HG03378 (cell line): Measurements from ENCODE around the gene RNF149.

Source experiments
- ATAC-seq: cut with Tn5 transposase; IDR thresholded peaks from one replicate; pipeline ENCODE4 v1.9.1; 2021; ENCODE audit warnings: mild to moderate bottlenecking, moderate library complexity; ENCODE audit not compliant: unreplicated experiment

The RNF149 gene

GRCh38 chr2:101299604-101300003 lies 8.9 kb downstream of the RNF149 start:
- no peak for ATAC-seq

GRCh38 chr2:101297383-101297782 lies 11.1 kb downstream of the RNF149 start:
- no peak for ATAC-seq

- ATAC-seq = no peak
Measured at GRCh38 chr2:101296371-101296770, 12.1 kb downstream of the RNF149 start.

- ATAC-seq = no peak
Measured at GRCh38 chr2:101295895-101296294, 12.6 kb downstream of the RNF149 start.

- ATAC-seq = no peak
Measured at GRCh38 chr2:101294861-101295260, 13.6 kb downstream of the RNF149 start.

GRCh38 chr2:101293544-101293943 lies 15.0 kb downstream of the RNF149 start:
- no peak for ATAC-seq

GRCh38 chr2:101291973-101292372 lies 16.5 kb downstream of the RNF149 start:
- no peak for ATAC-seq

GRCh38 chr2:101290711-101291110 lies 17.8 kb downstream of the RNF149 start:
- ATAC-seq = no peak

- no peak for ATAC-seq
Measured at GRCh38 chr2:101287303-101287702, 21.2 kb downstream of the RNF149 start.

GRCh38 chr2:101286684-101287083 lies 21.8 kb downstream of the RNF149 start:
- ATAC-seq = no peak

- no peak for ATAC-seq
Measured at GRCh38 chr2:101282980-101283379, 25.5 kb downstream of the RNF149 start.

- no peak for ATAC-seq
Measured at GRCh38 chr2:101281482-101281881, 27.0 kb downstream of the RNF149 start.

- no peak for ATAC-seq
Measured at GRCh38 chr2:101278925-101279324, 29.6 kb downstream of the RNF149 start.

- no peak for ATAC-seq
Measured at GRCh38 chr2:101277111-101277510, 31.4 kb downstream of the RNF149 start.

GRCh38 chr2:101274142-101274541 lies 34.4 kb downstream of the RNF149 start:
- no peak for ATAC-seq

- ATAC-seq = no peak
Measured at GRCh38 chr2:101273056-101273455, 35.4 kb downstream of the RNF149 start.

GRCh38 chr2:101272045-101272784 lies 36.3 kb downstream of the RNF149 start:
- ATAC-seq = peak; percentile 92

GRCh38 chr2:101270700-101271259 lies 37.7 kb downstream of the RNF149 start:
- ATAC-seq = no peak

GRCh38 chr2:101267671-101268656 lies 40.5 kb downstream of the RNF149 start:
- peak; percentile 51 for ATAC-seq

- ATAC-seq = no peak
Measured at GRCh38 chr2:101265893-101266499, 42.5 kb downstream of the RNF149 start.

- no peak for ATAC-seq
Measured at GRCh38 chr2:101264360-101264939, 44.1 kb downstream of the RNF149 start.
